Left renal cortex interstitium (tissue), 4 donors: ENCODE results near the gene STYK1. TPM values are rescaled to one million over a fixed set of nuclear protein-coding genes. Genes with fewer than 3 reads are reported as not detected.
"Not testable (repeated sequence)": the region's sequence is repeated elsewhere in the genome, so short reads cannot be mapped to it uniquely, and the experiment has no call there.

Experiments
- DNase-seq, 4 donors: peaks; one replicate each; pipeline ENCODE4 v3.0.0-alpha.2; 2013; ENCODE audit warnings: low read depth in 4 of 4, low spot score in 2 of 4, missing footprints in 1 of 4
- polyA plus RNA-seq, 4 donors: library from polyadenylated mRNA; unstranded; fragments of 120-200 nt; gene quantifications; one replicate each; pipeline ENCODE4 v1.2.1, GENCODE V29; 2013; ENCODE audit not compliant: insufficient read length in 4 of 4

STYK1 gene
- polyA plus RNA-seq, 4 donors: 0.67 to 1.2 (median 0.86) TPM

DNA sequence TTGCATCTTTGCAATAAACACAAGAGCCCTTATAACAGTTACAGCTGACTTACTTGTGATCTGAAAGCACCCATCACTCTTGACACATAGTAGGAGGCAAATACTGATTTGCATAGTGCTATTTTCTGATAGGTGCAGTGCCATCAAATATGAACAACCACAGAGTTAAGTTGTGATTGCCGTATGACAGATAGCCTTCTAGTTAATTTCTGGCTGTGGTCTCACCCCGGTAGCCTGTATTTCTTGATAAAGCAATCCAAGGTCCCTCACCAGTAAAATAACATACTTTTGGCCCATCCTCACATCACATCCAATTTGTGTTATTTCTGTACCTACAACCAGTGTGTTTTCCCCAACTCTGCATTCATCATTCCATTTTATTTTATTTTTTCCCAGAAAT lies 23.3 kb upstream of the STYK1 start:
- DNase-seq: no peak

DNA sequence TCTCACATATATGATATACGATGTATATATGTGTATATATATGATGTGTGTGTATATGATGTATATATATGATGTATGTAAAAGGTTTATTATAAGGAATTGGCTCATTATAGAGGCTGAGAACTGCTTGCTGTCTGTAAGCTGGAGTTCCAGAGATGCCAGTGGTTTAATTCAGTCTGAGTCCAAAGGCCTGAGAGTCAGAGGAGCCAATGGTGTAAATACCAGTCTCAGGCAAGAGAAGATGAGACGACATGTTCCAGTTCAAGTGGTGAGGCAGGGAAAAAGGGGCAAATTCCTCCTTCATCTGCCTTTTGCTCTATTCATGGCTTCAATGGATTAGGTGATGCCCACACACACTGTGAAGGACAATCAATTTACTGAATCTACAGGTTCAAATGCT lies 17.1 kb upstream of the STYK1 start:
- DNase-seq: no peak

DNA sequence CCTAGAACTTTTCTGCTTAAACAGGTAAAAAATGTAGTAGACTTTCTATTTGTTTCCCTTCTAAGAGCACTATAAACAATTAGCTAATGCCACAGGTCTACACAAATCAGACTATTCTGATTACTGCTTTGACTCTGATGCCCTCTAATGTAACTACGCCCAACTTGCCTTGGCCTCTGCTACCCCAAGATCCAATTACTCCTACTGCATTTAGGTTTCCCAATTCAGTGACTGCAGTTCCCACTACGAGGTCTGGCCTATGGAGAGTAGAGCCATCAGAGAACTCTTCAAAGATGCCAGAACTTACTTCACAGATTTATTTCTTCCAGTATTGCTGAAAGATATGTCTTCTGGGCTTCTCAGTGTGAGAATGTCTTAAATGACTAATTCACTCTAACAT lies 15.3 kb upstream of the STYK1 start:
- no peak for DNase-seq

DNA sequence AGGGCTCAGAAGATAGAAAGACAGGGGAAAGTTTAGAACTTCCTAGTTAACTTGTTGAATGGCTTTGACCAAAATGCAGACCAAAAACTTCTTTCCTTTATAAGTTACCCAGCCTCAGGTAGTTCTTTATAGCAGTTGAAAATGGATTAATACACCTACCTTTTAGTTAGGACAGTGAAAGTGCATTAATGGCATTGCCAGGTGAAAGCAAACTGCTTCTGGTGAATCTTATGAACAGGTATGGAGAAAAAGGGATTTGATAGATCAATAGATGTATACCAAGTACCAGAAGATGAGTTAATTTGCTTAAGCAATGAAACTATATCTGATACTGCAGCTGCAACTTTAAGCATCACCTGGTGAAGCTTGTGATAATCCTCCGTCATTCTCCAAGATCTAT lies 14.2 kb upstream of the STYK1 start:
- no peak for DNase-seq

DNA sequence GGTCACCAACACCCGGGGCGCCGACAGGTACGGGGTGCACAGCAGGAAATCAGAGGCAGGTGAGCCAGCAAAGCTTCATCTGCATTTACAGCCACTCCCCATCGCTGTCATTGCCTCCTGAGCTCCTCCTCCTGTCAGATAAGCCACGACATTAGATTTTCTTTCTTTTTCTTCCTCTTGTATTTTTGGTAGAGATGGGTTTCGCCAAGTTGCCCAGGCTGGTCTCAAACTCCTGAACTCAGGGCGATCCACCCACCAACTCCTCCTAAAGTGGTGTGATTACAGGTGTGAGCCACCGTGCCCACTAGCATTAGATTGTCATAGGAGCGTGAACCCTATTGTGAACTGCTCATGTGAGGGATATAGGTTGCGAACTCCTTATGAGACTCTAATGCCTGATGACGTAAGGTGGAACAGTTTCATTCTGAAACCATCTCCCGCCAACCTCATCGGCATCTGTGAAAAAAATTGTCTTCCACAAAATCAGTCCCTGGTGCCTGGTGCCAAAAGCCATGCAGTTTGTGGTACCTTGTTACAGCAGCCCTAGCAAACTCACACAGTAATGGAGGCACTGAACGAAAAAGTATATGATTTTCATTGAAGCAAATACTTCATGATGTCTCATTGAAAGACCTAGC lies 1.5 kb downstream of the STYK1 start:
- DNase-seq: no peak

DNA sequence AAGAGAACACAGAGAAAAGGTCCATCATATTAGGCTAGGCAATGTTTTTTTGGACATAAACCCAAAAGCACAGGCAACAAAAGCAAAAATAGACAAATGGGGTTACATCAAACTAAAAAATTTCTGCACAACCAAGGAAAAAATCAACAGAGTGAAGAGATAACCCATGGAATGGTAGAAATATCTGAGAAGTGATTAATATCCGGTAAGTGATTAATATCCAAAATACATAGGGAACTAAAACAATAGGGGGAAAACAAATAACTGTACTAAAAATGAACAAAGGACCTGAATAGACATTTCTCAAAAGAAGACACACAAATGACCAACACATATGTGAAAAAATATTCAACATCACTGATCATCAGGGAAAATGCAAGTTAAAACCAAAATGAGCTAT lies 4.3 kb downstream of the STYK1 start:
- no peak for DNase-seq

DNA sequence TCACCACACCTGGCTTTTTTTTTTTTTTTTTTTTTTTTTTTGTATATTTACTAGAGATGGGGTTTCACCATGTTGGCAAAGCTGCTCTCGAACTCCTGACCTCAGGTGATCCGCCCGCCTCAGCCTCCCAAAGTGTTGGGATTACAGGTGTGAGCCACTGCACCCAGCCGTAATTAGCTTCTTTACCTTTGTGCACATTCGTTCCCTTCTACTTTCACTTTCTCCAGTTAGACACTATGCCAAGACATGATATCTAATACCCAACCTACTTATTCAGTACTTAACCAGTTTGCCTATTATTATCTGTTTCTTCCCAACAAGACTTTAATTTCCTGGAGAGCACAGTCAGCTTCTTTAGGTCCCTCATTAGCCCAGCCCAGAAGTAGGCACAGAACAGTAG lies 5.3 kb downstream of the STYK1 start:
- DNase-seq: no peak

DNA sequence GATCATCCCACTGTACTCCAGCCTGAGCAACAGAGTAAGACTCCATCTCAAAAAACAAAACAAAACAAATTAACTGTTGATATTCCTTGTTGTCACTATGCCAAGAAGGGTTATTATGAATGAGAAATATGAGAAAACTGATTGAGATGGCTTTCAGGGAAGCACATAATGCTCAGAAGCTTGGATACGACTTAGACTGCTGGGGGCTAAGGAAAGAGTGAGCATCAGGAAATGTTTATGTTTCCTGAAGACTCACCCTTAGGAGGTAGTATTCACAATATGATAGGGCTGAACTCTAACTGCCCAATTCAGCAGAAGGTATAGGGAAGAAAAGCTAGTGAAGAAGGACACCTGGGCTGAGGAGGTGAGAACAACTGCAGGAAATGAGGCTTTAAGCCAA lies 6.3 kb downstream of the STYK1 start:
- no peak for DNase-seq

DNA sequence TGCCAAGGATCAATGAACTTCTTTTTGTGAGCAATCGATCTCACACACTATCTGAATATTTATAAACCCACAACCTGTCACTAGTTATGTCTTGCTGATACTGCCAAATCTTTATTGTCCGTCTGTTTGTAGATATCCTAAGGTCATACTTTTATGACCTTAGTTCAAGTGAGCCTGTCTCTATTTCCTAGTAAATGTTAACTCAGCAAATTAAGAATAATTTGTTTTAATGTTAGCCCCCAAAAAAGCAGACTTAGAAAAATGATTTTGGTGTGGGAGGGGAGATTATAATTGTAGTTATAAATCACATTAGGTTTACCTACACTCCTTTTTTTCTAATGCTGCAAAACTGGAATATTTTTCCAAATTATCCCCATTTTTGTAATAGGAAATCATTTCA lies 9.4 kb downstream of the STYK1 start:
- no peak for DNase-seq

DNA sequence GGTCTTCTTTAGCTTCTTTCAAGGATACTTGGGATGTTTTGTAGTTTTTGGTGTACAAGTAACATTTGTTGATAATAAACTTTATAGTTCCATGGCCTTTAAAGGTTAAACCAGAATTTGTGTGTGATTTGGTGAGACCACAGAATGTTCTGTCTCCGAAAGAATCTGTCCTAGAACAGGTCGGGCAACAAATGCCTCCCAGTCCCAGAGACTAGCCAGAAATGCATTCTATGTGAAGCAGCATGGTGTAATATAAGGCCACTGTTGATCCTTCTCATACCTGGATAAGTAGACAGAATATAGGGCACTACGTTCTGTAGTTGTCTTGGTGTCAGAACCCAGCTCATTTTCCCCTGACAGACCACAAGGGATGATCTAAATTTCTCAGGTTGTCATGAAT lies 10.0 kb downstream of the STYK1 start:
- no peak for DNase-seq

DNA sequence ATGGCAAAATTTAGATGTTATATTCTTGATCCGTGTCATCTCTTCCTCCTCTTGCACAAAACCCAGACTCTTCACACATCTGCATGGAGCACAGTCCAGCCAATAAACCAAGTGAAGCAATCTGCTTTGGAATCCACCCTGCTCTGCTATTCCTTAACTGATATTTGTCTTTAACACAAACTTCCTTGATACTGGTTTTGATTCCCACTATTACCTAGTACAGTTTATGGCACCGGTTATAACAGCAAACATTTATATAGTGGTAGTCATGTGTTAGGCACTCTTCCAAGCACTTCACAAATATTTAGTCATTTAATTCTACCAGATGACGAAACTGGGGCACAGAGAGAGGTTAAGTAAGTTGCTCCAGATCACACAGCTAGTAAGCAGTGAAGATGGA lies 12.5 kb downstream of the STYK1 start:
- DNase-seq: no peak

DNA sequence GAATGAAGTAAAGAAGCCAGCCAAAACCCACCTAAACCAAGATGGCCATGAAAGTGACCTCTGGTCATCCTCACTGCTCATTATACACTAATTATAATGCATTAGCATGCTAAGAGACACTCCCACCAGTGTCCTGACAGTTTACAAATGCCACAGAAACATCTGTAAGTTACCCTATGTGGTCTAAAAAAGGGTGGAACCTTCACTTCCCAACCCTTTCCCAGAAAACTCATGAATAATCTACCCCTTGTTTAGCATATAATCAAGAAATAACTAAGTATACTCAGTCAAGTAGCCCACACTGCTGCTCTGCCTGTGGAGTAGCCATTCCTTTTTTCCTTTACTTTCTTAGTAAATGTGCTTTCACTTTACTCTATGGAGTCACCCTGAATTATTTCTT lies 19.8 kb downstream of the STYK1 start:
- no peak for DNase-seq

DNA sequence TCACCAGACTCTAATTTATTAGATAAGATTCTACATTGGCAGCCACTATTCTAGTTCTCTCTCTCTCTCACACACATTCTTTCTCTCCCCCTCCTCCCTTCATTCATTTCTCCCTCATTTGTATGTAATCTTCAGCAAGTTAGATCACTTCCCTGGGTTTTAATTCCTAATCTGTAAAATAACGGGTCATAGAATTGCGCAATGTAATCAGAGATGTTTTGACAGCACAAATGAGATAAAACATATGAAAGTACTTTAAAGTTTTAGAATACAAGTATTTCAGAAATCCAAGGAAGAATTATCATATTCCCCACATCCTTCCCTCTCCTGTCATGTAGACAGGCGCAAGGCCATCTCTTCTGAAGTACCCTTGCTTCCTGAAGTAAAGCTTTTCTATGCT lies 21.7 kb downstream of the STYK1 start:
- no peak for DNase-seq

DNA sequence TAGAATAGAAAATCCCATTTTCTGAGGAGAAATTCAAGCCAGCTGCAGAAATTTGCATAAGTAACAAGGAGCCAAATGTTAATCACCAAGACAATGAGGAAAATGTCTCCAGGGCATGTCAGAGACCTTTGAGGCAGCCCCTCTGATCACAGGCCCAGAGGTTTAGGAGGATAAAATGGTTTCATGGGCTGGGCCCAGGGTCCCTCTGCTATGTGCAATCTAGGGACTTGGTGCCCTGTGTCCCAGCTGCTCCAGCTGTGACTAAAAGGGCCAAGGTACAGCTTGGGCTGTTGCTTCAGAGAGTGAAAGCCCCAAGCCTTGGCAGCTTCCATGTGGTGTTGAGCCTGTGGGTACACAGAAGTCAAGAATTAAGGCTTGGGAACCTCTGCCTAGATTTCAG lies 27.3 kb downstream of the STYK1 start:
- DNase-seq: not testable (repeated sequence)

DNA sequence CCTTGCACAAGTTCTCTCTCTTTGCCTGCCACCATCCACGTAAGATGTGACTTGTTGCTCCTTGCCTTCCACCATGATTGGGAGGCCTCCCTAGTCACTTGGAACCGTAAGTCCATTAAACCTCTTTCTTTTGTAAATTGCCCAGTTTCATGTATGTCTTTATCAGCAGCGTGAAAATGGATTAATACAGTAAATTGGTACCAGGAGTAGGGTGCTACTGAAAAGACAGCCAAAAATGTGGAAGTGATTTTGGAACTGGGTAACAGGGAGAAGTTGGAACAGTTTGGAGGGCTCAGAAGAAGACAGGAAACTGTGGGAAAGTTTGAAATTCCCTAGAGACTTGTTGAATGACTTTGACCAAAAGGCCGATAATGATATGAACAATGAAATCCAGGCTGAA lies 27.9 kb downstream of the STYK1 start:
- DNase-seq: no peak

DNA sequence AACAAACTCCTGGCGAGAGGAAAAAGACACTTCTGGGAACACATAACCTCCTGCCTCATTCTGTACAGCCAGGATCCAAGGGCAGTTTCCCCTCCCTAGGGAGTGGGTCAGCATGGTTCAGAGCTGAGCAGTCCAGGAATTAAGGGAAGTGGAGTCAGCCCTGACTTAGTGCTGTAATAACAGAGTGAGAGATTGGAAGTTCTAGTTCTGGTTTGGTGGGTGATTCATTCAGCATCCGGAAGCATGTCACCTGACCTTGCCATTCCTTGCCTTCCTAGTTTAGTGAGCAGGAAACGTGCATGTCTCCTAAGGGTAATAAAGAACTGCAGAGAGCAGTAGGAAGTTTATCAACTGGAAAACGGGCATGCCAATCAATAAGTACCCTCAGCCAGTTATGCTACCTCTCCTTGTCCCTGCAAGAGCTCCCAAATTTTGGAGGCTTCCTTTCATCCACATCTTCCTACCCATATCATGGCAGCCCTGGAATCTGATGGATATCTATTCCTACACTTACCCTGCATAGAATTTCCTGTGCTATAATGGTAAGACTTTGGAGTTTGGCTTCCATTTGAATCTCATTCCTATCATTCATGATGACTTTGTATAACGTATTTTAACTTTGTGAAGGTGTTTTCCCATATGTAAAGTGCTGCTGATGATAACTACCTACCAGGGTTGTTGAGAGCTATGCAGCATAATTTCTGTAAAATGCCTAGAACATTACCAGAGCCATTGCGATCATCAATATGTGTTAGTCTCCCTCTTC lies 31.9 kb downstream of the STYK1 start:
- no peak for DNase-seq

DNA sequence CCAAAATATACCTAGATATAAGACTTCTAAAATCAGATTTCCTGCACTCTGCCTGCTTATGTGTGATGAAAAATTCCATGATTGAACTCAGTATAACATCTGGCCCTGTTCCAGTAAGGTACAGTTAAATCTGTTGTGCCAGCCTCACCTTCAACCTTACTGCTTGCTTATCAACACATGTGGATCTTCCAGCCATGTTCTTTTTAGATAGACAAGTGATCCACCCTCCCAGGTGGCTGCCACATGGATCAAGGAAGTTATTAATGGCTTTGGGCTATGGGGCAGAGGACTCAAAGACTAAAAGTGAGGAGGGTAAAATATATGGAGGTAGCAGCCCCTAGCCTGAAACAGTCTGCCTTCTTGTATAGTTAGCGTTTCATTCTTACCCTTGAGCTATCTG lies 35.1 kb downstream of the STYK1 start:
- DNase-seq: no peak

DNA sequence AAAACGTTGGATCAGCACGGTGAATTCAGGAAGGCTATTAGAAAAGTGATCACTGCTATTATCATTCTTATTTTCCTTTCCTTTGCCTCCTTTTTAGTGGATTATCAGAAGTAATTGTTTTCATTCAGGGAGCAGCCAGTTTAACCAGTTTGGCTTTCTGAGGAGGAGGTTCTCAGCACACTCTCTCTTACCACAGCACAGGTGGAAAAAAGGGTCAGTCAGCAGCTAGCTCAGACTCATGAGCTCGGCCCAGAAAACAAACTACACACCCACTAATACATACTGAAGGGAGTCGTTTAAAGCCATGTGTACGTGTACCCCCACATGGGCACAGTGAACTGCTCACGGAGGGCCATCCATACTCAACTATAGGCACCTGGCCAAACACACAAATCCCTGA lies 37.2 kb downstream of the STYK1 start:
- DNase-seq: no peak

DNA sequence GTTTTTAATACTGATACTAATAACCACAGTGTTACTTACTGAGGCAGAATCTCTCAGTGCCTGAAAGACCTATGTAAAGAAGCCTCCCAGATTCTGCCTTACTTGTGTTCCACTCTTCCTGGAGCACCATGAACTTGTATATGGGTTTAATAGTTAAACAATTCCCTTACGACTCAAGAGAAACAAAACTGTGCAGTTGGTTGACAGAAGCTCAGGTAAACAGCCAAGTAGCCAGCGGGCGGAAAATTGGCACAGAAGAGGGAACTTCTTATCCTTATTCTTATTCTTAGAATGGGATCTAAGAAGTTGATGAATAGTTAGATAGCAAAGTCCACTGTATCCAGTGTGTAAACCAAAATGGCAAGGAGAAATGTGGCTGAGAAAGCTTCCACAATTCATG lies 37.7 kb downstream of the STYK1 start:
- no peak for DNase-seq

DNA sequence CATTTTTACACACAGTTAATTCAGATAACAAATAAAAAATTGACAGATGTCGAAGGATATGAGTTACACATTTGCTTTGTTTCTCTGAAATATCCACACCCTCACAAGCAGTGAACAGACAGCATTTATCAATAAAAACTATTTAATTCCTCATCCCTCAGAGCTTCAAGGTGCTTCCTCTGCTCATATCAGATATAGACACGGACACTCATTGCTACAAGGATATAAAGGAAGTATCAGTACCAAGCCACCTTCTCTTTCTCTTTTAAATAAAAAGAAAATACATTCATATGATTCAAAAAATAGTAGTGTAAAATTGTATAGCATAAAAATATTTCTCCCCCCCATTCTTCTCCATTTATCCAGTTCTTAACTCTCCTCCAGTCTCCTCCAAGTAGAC lies 38.5 kb downstream of the STYK1 start:
- DNase-seq: no peak

DNA sequence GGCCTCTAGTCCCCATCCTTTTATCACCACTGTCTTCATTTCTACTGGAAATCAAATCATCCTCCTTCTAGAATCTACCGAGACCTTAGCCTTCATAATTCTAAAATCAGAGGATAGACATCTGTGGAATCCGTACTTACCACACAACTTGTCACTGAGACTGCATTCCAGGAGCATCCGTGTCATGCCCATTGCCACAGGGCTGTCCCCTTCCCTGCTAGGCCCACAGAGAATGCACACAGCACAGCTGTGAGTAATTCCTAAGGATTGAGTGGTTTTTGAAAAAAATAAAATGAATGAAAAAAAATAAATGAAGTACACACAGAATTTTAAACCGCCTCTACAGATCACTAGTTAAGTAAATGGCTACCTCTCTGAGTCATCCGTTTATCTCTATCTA lies 39.4 kb downstream of the STYK1 start:
- DNase-seq: no peak

DNA sequence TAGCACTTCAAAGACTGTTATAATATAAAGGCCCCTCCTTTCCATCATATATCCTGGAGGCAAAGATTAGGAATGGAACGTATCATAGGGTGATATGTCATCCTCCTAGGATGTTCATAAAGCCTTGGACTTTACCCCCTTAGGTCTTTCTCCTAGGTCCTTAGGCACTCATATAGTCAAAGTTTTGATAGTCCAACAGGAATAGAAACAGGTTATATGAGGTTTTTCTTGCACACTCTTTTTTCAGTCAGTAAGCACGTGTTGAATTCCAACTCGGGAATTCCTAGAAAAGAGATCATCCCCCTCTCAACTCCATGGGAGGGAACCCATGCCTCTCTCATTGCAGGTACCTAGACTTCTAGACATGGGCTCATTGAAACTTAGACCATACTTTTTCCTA lies 40.3 kb downstream of the STYK1 start:
- no peak for DNase-seq

DNA sequence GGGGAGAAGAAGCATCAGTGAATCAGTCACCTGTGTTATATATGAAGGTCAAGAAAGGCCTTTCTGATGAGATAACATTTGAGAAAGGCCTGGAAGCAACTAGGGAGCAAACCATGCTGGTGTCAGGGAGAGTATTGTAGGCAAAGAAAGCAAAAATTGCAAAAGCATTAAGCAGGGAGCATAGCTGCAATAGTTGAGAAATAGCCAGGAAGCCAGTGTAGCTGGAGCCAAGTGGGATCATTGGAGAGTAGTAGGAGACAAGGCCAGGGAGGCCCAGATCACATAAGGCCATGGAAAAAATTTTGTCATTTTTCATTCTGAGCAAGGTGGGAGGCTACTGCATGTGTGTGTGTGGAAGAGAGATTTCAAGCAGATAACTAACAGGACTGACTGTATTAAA lies 41.6 kb downstream of the STYK1 start:
- no peak for DNase-seq
